Activated T-cell treated with anti-CD3 and anti-CD28 coated beads for 1 hour (primary cell): ENCODE results near the gene SLC8A2.
A peak's percentile ranks its signal among the peaks of the same experiment; 100 is the strongest.

Source experiments
- DNase-seq: peaks from one replicate; pipeline ENCODE4 v3.0.0-alpha.2; 2020; ENCODE audit warnings: low read depth

SLC8A2 gene

DNA sequence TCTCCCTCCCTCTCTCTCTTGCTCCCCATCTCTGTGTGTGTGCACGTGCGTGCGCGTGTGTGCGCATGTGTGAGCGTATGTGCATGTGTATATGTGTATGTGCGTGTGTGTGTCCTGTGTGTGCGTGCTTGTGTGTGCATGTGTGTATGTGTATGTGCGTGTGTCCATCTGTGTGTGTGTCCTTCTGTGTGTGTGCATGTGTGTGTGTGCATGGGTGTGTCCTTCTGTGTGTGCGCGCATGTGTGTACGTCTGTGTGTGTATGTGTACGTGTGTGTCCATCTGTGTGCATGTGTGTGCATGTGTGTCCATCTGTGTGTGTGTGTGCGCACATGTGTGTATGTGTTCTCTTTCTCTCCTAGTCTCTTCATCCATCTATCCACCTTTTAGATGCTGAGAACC, 12.2 kb downstream of the SLC8A2 start:
- DNase-seq: no peak

DNA sequence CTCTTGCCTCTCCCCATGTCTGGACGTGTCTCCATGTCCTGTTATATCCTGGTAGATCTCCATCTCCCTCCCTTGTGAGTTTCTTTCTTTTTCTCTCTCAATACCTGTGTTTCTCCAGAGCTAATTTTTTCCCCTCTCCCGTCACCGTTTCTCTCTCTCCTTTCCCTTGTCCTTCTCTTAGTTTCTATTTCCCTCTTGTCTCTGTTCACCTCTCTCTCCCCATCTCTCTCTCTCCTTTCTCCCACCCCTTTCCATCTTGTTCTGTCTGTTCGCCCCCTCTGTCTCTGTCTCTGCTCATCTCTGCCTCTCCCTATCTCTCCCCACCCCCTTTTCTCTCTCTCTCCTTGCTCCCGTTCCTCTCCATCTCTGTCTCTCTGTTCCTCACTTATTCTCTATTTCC, 13.0 kb downstream of the SLC8A2 start:
- DNase-seq: no peak

DNA sequence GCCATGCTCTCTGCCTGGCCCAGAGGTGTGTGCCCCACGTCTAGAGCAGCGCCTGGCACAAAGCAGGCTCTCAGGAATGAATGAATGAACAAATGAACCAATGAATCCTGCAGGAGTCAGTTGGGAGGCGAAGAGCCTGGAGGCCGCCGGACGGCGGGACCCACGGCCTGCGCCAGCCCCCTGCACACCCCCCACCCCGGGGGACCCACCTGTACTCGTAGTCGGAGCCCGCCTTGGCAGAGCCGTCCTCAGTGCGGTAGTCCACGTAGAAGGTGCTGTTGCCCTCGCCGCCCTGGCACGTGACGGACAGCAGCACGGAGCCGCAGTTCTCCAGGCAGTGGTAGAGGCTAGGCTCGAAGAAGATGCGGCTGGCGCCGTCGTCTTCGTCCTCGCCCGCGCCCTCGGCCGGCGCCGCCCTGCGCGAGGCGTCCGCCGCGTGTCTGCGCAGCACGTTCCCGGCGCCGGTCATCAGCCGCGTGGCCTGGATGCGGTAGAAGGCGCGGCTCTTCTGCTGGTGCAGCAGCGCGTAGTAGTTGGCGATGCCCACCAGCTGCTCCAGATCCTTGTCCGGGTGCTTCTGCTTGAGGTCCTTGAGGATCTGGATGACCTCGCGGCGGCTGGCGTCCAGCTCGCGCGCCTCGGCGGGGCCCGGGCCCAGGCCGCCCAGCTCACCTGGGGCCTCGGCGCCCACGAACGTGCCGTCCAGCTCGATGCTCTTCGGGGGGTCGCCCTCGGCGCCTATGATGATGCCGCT, 14.8 kb downstream of the SLC8A2 start:
- DNase-seq: no peak

DNA sequence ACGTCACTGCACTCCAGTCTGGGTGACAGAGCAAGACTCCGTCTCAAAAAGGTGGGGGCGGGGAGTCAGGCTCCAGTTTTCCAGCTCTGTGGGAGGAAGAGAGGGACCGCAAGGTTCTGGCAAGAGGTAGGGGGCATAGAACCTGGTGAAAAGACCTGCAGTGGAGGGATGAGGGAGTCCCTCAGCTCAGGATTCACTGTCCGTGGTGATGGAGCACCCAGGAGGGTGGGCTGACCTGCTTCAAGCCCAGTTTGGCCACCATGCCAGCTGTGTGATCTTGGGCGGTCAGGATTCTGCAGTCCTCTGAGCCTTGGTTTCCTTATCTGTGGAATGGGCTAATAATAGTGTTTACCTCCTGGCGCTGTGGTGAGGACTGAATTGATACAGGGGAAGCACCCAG, 21.2 kb downstream of the SLC8A2 start:
- DNase-seq: no peak

DNA sequence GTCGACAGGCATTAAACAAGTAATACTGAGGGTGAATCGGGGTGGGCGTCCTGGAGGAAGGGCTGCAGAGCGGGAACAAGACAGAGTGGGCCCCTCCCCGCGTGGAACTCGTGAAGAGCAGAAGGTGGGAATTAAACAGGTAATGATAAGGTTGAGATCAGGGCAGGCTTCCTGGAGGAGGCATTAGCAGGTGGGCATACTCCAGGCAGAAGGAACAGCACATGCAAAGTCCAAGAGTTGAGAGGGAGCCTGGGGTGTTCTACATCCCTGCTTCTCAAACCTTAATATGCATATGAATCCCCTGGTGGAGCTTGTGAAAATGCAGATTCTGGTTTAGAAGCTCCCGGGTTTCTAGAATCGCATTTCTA, 23.3 kb downstream of the SLC8A2 start:
- no peak for DNase-seq

DNA sequence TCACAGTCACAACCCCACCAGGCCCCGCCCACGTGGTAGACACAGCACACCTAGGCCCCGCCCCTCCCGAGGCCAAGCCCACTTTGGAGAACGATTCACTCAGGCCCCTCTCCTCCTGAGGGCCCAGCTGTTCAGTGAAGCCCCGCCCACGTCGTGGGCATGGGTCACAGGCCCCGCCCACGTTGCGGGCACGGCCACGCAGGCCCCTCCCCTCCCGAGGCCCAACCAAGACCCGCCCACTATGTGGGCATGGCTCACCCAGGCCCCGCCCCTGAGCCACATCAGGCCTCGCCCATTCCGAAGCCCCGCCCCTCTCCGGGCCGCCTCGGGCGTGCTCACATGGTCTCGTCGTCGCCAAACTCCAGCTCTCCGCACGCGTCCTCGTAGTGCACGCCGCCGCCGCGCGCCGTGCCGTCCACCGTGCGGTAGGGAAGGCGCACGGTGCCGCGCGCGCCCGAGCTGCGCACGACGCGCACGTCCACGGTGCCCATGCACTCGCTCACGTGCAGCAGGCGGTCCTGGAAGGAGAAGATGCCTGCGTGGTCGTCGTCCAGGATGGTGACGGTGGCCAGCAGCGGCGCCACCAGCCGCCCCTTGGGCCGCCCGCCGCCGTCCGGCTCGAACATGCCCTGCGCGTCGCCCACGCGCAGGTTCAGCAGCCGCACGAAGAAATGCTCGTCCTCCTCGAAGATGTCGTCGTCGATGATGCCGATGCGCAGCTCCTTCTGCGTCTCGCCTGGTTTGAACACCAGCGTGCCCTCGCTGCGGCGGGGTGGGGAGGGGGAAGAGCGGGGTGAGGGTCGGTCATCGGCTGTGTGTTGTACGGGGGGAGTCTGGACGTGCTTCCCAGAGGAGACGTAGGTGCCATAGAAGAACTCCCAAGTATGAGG, 24.0 kb downstream of the SLC8A2 start:
- DNase-seq: peak; percentile 30

DNA sequence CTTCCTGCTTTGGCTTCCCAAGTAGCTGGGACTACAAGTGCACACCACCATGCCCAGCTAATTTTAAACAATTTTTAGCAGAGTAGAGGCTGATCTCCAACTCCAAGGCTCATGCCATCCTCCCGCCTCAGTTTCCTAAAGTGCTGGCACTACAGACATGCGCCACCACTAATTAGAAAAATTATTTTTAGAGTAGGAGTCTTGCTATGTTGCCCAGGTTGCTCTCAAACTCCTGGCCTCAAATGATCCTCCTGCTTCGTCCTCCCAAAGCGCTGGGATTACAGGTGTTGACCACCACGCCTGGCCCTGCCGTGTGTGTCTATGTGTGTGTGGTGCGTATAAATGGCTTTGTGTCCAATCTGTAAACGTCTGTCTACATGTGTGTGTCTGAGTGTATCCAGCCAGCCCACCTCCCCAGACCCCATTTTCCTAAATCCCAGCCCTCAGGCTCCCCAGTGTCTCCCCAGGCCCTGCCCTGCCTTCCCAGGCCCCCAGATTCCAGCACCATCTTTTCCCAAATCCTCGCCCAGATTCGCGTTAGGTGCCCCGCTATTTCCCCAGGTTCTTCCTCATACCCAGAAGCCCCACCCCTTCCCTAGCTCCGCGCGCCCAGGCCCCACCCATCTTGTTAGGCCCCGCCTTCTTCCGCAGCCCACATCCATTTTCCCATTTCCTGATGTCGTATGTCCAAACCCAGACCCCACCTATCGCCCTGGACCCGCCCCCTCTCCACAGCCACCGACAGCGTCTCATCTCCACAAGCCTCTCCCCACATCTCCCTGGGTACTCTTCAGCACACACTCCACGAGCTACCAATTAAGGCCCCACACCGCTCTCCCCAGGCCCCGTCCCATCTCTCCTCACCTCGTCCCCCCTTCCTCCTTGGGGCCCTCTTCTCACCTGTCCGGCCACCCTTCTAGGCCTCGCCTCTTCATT, 24.9 kb downstream of the SLC8A2 start:
- DNase-seq: no peak

DNA sequence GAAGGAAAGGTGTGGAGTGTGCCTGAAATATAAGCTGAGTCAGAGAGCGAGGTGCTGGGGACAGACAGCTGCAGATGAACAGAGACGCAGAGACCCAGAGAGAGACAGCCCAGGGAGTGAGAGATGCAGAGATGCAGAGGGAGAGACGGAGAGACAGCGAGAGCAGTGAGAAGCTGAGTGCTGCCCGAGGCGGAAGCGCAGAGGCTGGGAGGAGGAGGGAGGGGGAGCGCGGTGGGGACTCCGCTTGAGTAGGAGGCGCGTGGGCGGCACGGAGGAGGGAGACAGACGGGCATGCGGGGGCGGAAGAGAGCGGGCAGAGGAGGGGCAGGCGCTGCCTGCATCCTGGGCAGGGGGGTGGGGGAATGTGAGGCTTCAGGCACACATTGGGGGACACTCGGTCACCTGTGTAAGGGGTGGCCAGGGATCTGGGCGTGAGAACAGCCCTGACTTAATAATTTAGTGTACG, 25.7 kb downstream of the SLC8A2 start:
- peak; percentile 79 for DNase-seq

DNA sequence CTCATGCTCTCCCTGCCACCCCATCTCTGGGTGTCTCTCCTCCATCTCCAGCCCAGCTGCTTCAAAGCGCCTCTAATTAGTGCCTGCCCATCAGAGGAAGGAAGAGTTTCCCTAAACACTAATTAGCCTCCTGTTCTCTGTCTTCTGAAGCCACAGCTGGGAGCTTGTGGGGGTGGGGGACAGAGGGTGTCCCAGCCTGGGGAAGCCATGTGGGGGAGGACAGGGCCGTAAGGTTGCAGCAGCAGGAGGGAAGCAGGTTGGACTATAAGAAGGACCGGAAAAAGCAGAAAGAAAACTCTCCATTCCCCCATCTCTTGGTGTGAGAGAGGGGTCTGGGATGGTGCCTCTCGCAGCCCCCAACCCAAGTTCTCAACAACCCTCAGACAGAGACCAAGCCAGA, 26.2 kb downstream of the SLC8A2 start:
- DNase-seq: no peak

DNA sequence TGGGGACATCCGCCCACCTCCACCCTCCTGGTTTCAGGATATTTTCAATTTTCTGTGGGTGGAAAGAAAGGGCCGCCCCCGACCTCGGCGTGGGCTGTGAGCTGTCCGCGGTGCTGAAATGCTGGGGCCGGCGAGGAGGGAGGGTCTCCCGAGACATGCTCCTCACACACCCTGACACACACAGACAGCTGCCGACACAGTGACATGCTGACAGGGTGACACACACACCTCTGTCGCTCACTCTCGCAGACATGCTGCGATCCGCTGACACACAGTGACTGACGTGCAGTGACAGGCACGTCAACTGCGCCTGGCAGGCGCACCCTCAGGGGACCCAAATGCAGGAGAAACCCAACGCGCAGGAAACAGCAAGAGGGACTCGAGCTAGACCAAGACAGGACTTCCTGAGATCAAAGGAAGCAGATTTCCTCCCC, 27.3 kb downstream of the SLC8A2 start:
- DNase-seq: peak; percentile 36

DNA sequence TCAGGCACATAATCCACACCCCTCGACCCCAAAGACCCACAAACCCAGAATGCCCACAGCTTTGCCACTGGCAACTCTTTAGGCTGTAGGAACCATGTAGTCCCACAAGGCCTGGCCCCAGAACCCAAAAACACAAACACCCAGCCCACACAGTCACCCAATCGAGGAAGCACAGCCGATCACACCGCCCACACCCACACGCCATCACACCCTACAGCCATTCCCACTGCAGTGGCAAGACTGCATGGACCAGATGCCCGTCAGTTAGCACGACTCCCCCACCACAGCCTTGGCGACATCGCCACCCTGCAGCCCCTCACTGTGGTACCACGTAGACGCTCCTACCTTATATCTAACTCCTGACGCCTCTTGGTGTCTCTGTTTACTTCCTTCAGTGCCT, 28.4 kb downstream of the SLC8A2 start:
- no peak for DNase-seq

DNA sequence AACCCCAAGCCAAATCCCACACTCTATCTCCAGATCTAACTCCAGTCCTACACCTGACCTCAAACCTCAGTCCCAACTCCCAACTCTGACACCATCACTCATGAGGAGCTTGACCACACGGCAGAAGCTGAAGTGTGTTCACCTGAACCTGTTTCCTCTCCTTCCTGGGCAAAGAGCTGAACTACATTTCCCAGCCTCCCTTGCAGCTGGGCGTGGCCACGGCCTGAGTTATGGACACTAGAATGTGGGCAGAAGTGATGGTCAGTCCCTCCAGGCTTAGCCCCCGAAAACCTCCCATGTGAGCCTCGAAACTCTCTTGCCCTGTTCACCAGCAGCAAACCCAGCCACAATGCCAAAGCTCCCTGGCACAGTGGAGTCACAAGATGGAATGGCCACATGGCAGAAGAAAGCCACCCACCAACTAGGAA, 32.9 kb downstream of the SLC8A2 start:
- DNase-seq: no peak

DNA sequence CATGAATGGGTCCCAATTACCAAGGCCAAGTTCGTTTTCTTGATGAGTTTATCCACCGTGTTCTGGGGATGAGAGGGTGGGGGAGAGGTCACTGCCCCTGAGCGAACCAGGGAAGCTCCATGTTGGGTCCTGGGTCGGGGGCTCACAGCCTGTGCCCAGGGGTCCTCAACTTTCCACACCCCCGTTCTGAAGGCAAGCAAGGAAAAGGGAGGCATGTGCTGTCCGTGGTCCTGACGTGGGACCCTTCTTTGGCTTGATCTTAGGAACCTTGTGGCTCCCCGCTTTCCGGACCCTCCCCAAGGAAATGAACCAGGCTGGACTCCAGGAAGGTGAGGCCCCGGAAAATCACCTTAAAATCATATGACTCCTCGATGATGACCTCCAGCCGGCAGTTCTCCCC, 34.2 kb downstream of the SLC8A2 start:
- no peak for DNase-seq

DNA sequence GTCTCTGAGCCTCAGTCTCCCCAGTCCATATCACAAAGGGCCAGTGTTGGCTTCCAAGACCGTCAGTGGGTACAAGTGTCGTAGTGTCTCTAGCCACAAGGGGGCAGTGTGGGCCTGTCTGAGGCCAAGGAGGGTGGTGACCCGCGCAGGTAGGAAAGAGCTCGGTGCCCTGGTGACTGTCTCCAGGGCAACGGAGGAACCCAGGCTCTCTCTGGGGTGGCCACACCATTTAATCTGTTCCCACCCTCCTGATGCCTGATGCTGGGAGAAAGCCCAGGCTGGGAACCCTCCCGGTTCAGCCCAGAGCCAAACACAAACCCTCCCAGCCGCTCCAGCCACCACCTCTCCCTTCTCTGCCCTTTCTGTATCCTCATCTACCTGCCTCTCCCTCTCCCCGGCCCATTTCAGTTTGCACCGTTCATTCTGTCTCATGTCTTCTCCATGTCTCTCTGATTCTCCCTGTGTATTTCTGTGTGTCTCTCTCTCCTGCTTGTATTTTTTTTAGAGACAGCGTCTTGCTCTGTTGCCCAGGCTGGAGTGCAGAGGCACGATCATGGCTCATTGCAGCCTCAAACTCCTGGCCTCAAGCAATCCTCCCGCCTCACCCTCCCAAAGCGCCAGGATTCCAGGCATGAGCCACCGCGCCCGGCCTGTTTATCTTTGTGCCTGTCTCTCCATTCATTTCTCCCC, 34.8 kb downstream of the SLC8A2 start:
- peak; percentile 89 for DNase-seq

DNA sequence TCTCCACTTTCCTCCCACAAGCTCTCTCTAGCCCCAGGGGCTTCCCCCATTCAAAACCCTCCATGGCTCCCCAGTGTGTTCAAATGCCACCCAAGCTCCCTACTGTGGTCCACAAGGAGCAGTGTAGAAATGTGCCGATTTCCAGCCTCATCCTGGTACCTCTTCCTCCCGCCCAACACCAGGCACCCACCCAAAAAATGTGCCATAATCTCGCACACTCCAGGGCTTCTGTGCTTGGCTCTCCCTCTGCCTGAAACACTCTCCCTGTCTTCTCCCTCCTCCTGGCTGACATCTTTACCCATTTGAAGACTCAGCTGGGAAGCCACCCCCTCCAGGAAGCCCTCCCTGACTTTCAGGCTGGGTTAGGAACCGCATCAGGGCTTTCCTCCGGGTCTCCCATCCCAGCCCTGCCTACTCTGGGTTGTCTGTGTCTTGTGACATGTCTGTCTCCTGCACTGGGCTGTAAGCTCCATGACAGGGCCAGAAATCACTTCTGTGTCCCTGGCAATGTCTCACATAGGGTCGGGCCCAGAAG, 35.7 kb downstream of the SLC8A2 start:
- DNase-seq: no peak

DNA sequence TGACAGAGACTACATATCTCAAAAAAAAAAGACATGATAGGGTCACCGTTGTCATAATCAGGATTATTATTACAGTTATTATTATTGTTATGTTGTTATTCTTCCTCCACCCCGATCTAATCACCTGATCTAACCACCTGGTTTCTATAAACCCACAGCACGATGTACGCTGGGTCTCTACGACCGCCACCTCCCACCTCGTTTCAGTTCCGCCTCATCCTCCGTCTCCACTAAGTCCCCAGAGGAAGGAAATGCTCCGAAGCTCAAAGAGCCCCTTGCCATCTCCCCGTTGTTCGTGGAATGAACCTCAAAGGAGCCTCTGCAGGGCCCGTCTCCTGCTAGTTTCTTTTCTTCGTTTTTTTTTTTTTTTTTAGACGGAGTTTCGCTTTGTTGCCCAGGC, 36.5 kb downstream of the SLC8A2 start:
- DNase-seq: no peak

DNA sequence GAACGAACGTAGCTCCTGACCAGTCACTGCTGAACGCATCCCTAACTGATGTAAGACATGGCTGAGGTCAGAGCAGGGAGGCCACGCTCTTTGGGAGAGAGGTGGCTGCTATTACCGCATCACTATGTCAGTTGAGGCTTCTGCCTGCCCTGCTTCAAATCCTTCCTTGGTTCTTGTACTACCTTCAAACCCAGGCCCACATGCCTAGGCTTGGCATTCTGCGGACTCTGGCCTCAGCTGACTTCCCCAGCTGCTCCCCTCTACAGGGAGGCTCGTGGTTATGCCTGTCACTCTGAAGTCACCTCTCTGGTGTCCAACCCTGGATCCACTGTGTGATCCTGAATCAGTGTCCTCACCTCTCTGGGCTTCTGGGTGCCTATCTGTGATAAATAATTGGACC, 37.6 kb downstream of the SLC8A2 start:
- no peak for DNase-seq

DNA sequence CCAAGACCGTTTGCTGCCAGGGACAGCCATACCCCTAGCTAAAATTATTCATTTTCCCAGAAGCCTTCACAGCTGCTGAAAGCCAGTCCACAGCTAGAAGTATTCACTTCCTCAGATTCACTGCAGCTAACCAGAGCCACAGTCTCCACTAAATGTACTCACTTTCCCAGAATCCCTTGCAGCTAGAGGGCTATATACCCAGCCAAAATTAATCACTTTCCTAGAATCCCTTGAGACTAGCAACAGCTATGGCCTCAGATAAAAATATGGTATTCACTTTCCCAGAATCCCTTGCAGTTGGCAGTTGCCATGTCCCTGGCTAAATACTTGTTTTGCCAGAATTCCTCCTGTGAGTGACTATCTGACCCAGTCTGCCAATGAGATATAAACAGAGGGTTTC, 38.6 kb downstream of the SLC8A2 start:
- no peak for DNase-seq

DNA sequence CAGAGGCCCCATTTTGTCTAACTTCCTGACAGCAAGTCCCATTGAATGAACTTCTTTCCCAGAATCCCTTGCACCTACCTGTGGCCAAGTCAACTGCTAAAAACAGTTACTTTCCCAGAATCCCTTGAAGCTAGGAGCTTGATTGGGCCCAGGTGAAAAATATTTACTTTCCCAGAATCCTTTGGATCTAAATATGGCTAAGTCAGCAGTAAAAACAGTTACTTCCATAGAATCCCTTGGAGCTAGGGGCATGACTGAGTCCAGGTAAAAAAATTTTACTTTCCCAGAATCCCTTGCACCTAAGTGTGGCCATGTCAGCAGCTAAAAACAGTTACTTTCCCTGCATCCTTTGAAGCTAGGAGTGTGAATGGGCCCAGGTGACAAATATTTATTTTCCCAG, 39.2 kb downstream of the SLC8A2 start:
- DNase-seq: no peak

DNA sequence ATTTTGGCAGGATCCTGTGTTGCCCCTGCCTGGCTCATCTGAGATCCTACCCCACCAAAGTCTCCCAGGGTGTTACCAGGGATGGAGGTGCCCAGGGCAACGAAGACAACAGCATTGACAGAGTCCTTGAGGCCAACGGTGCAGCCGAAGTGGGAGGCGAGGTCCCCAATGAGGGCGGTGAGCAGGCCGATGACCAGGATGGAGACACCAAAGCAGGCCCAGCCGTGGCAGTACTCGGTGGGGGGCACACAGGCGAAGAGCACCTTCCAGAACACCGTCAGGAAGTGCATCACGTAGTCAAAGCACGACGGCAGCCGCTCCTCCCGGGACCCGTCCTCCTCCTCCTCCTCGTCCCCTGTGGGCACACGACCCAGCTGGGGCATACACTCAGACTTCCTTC, 39.6 kb downstream of the SLC8A2 start:
- no peak for DNase-seq

DNA sequence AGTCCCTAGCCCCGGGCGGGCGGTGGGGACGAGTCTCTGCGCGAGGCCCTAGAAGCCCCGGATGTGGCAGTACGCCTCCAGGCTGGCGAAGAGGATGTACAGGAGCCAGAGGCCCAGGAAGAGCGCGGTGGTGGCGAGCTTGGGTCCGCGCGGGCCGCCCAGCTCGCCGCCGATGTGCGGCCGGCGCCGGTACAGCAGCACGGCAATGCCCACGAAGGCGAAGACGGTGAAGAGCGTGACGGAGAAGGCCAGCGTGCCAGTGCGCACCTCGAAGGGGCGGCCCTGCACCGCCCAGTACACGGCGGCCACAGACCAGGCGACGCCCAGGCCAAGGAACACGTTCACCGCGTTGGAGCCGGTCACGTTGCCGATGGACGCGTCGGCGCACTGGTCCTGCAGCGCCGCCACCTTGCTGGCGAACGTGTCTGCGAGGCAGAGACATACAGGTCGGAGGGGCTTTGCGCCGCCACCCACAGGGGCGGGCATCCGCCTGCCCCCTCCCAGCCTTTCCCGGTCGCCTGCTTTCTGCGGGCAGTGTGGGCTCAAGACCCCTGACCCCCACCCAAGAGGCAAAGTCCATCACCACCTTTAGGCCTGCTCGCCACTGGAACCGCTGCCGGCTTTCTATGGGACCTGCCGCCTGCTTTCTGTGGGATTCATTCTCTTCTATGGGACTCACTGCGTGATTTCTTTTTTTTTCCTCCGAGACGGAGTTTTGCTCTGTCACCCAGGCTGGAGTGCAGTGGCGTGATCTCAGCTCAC, 41.5 kb downstream of the SLC8A2 start:
- no peak for DNase-seq
